ENCODE results near the gene MYBPH.

DNA sequence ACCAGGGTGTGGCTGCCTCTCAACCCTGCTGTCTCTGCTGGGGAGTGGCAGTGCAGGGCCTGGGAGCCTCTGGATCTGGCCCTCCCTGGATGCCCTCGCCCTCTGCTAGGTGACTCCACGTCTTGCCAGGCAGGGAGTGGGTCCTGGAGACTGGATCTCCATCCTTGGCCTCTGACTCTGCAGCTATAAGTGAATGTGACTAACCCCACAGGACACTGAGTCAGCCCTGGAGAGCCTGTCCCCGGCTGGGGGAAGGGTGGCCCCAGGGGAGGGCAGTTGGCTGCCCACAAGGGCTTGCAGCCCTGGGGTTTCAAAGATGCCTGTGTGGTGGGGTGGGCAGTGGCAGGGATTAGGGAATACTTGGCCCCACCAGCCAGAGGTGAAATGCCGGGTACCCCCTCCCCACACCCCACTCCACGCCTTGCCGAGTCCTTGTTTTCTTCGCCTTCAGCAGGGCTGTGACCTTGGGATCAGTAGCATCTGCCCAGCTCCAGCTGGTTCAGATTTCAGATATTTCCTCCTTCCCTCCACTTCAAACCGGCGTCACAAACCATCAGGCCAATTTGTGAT, 1.9 kb upstream of the MYBPH start:
- TF ChIP-seq, protein P1, sequence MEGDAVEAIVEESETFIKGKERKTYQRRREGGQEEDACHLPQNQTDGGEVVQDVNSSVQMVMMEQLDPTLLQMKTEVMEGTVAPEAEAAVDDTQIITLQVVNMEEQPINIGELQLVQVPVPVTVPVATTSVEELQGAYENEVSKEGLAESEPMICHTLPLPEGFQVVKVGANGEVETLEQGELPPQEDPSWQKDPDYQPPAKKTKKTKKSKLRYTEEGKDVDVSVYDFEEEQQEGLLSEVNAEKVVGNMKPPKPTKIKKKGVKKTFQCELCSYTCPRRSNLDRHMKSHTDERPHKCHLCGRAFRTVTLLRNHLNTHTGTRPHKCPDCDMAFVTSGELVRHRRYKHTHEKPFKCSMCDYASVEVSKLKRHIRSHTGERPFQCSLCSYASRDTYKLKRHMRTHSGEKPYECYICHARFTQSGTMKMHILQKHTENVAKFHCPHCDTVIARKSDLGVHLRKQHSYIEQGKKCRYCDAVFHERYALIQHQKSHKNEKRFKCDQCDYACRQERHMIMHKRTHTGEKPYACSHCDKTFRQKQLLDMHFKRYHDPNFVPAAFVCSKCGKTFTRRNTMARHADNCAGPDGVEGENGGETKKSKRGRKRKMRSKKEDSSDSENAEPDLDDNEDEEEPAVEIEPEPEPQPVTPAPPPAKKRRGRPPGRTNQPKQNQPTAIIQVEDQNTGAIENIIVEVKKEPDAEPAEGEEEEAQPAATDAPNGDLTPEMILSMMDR (conservative IDR thresholded peaks at IDR 0.05; ENCODE audit: low read length), result no peak
- TF ChIP-seq EZH2phosphoT487 (IDR thresholded peaks at IDR 0.05; ENCODE audit: borderline replicate concordance), result no peak
